Adrenal gland (tissue), 5 donors: ENCODE measurements around the gene KCNN3.

ENCODE experiments used
- POLR2A ChIP-seq, 2 donors: fragments of 450-650 bp; IDR thresholded peaks; one replicate each; pipeline ENCODE4 v1.6.1; 2017; ENCODE audit warnings: antibody characterized with exemption in 2 of 2, mild to moderate bottlenecking in 2 of 2, moderate library complexity in 1 of 2
- TF ChIP-seq, protein P1 (sequence below), 6 experiments: fragments of 450-650 bp in 4 of 6; fragments of 200-600 bp in 2 of 6; sonication (generic) in 1 of 6; IDR thresholded peaks; 1 replicate in 5 of 6; 2 replicates in 1 of 6; pipeline versions ENCODE4 v1.5.1 to v1.8.0; 2016 to 2021; ENCODE audit warnings: antibody characterized with exemption in 6 of 6, mild to moderate bottlenecking in 2 of 6, moderate library complexity in 1 of 6
- donor health status: DM: no; HTN: no; CAD: no.

DNA sequence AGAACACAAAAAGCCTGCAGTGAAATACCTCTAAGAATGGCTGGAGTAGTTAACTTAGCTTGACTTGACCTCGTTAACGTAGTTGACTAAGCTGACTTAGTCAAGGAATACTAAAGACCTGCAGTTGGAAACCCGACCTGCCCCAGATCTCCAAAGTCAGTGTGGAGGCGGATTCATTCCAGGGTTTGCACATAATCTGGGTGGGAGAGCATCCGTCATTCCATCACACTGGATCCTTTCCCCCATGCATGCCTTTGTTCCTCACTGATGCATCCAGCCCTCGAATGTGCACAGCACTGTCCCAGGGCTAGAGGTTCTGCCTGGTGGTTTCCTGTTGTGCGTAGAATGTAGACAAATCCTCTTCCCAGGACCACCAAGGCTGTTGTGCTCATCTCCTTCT is 76.4 kb downstream of the KCNN3 start:
- TF ChIP-seq, protein P1, sequence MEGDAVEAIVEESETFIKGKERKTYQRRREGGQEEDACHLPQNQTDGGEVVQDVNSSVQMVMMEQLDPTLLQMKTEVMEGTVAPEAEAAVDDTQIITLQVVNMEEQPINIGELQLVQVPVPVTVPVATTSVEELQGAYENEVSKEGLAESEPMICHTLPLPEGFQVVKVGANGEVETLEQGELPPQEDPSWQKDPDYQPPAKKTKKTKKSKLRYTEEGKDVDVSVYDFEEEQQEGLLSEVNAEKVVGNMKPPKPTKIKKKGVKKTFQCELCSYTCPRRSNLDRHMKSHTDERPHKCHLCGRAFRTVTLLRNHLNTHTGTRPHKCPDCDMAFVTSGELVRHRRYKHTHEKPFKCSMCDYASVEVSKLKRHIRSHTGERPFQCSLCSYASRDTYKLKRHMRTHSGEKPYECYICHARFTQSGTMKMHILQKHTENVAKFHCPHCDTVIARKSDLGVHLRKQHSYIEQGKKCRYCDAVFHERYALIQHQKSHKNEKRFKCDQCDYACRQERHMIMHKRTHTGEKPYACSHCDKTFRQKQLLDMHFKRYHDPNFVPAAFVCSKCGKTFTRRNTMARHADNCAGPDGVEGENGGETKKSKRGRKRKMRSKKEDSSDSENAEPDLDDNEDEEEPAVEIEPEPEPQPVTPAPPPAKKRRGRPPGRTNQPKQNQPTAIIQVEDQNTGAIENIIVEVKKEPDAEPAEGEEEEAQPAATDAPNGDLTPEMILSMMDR (IDR thresholded peaks at IDR 0.05): no peak
- TF ChIP-seq POLR2A (IDR thresholded peaks at IDR 0.05): no peak
